LoVo (cell line): ENCODE measurements around the gene KCNMA1.

Source experiments
- DNase-seq: peaks from one replicate; pipeline ENCODE4 v3.0.0-alpha.2; 2016; ENCODE audit warnings: low spot score

Gene KCNMA1

DNA sequence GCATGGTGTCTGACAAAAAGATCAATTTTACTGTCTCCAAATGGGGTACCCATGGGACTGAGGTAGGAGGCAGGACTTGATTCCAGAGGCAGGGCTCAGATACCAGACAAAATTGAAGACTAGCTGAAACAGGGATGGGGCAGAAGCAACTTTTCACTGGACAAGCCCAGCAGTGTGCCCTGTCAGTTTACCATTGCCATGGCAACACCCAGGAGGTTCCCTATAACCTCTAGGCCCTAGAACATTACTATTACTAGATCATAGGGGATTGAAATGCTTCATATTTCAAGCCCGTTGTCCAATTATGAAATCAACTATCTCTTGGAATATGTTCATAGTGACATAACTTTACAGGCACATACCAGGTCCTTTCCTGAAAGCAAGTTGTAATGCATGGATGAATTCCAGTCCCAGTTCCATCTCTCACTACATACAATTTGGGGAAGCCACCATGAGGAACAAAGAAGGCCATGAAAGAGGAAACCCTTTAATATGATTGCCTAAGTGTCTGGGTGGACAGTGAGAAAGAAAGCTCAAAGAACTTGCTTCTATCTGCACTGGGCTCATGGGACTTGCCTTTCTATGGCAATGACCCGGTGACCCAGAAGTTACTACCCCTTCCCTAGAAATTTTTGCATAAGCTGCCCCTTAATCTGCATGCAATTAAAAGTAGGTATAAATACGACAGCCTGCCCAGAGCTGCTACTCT is 557.9 kb downstream of the KCNMA1 start:
- DNase-seq = no peak

DNA sequence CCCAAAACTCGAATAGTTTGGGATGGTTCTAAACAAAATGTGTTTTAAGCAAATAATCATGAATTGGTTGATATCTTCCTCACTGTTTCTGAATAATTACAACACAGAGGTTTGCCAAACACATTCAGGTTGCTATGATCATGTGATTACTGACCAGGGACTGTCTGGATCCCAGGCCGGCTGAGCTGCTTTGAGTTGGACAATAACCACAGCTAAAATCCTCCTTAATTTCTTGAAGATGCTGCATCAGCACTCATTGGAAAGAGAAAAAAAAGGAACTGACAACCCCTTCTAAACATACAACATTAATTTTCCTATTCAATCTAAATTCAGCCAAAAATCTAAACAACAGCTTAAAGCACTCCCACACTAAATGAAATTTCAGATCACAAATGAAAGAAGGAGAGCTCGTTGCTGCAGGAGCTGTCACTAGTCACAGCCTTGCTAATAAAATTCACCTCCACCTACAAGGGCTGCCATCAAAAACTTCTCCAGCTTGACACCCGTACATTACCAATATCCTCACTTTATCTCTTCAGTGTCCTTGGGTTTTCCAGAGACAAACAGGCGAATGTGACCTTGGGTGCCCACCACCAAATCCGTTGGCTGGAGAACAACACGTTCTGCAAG is 560.2 kb downstream of the KCNMA1 start:
- DNase-seq = no peak

DNA sequence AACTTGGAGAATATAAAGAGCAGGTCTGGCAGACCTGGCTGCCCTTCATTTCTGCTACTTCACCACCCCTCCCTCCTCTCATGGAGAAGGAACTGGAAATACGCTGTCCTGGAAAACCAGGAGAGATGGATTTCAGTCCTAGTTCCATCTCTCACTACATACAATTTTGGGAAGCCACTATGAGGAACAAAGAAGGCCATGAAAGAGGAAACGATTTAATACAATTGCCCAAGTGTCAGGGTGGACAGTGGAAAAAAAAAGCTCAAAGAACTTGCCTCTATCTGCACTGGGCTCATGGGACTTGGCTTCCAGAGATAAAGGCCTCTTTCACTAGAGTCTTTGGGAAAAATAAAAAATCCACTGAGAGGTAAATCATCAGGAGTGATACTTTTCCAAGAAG is 561.7 kb downstream of the KCNMA1 start:
- DNase-seq = no peak

DNA sequence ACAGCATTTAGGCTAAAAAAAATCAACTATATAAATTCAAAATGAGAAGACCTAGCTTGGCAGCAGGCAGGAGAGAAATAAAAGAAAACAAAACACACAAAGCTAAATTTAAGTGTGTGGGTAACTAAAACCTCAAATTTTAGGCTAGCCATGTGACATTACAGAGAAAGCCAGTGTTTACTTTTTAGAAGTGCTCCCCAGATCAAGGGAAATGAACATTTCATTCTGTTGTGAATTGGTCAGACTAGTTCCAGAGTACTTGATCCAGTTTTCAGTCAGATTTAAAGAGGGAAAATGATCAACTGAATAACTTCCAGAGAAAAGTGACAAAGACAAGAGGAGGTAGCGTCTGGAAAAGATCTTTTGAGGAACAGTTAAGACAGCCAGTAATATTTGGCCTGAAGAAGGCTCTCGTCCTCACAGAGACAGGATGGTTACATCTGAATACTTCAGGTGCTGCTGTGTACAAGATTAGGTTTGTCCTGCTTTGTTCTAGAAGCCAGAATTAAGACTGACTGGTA is 563.4 kb downstream of the KCNMA1 start:
- DNase-seq = no peak

DNA sequence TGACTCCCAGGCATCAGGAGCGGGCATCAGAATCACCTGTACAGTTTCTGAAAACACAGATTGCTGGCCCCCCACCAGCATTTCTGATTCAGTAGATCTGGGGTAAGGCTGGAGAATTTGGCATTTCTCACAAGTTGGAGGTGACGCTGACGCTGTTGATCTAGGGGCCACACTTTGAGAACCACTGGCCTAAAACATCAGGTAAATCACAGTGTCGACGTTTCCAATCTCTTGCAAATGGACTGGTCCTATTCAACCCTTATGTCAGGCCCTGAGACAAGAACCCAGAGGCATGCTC is 564.0 kb downstream of the KCNMA1 start:
- DNase-seq = no peak

DNA sequence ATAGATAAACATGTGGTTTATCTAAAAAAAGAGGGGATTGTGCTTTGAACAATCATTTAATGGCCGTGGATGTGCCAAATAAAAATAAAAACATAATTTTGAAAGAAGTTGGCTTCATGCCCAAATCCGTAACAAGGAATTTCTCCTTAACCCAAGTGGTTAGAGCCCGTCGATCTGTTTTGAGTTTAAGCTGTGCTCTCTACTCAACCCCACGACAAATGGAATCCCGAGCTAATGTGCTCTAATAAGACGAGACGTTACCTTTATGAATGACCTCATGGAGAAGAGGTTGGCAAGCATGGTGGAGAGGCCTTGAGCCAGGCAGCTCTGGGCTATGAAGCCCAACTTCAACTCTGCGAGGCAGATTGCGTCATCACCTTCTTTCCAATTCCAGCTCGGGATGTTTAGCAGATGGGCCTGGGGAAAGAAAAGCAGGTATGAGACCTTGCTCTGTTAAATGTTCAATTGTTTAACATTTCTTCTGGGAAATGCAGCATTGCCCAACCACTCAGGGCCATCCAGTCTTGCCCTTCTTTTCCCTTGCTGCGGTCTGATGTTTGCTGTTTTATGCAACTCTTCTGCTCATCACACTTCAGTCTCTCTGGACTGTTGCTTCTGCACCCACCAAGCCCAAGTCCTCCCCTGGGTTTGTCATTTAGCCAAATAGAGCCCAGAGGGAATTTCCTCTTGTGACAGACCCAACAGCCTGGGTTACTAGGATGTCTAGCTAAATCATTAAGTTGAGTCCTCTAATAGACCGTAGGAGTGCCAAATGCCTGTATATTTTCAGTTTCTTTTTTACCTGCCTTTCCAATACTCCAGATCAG is 564.6 kb downstream of the KCNMA1 start:
- DNase-seq = no peak

DNA sequence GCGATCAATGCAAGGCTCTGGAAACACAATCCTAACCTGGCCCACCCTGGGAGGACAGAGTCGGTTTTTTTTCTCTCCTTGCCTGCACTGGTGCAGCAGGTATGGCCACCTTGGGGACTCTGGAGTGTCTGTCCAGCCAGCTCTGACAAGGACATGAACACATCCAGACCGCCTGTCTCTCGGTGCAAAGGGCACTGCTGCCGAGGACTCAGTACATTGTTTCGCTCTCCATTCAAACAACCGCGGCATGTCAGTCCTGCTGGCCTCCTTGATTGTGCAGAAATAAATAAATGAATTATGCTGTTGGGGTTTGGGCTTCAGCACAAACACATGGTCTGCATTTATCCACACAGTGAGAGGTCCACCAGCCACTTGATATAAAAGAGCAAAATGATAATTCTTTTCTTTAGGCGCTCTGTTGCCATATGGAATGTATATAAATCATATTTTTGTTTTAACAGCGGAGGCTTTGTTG is 565.2 kb downstream of the KCNMA1 start:
- DNase-seq = no peak

DNA sequence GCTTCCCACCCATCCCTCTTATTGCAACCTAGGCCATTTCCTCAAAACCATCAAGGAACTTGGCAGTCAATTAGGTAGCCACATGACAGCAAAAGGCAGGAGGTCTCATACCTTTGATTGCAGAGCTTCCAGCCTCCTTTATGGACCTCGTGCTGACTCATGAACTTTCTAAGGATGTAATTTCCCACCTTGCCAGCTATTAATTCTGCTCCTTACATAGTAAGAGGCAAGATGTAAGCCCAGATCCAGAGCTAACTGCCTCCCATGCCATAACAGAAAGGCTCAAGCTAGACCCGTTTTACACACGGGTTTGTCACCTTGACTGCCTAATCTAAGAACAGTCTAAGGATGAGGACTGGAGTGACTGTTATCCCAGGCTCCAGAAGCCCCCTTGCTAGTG is 565.7 kb downstream of the KCNMA1 start:
- no peak for DNase-seq

DNA sequence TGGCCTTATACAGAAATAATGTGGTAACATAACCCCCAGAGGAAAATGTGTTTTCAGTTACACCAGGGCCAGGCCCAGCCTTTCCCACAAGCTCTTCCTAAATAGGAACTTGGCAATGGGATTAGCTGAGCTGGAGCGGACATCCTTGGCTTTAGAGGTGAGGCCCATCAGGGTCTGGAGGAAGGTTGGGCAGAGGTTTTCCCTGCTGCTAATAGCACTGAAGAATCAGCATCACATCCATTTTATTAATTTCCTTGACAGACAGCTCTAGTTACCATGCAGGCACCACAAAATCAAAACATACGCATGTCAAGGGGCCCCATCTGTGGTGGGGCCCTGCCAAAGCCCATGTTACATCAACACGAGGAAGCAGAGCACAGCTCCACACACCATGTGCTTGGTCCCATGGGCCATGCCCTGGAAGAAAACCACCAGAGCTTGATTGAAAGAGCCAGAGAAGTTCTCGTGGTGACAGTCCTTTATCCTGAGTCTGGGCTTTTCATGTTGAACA is 566.6 kb downstream of the KCNMA1 start:
- DNase-seq = no peak

DNA sequence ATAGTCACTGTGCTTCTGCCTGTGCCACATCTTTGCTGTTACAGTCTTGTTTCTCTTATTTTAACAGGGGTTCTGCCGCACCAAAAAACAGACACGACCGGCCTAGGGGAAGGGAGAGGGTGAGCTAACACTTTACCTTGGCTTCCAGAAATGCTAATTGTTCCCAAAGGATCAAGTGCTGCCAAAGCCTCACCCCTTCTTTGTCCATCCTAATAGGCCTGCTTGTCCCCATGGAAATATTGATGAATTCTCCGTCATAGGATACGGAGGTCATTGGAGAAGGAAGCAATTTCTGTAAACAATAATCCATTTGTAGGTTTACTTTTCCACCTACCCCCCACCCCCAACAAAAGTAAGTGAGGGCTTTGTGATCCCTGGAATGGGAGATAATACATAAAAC is 567.3 kb downstream of the KCNMA1 start:
- DNase-seq = no peak

DNA sequence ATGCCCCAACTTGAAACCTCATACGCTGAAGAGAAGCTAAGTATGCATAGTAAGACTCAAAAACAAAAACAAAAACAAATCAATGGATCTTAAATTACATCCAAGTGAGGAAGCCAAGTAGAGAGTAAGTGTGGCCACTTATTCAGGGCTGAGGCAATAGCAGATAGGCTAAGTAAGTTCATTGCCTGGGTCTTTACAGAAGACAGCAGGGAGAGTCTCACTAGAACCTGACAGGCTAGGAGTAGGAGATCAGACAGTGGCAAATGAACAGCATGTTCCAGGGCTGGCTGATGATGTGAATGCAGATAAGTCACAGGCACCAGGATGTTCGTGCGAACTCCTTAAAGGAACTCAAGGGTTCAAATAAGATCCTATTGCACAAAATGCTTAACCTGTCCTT is 568.6 kb downstream of the KCNMA1 start:
- DNase-seq = no peak

DNA sequence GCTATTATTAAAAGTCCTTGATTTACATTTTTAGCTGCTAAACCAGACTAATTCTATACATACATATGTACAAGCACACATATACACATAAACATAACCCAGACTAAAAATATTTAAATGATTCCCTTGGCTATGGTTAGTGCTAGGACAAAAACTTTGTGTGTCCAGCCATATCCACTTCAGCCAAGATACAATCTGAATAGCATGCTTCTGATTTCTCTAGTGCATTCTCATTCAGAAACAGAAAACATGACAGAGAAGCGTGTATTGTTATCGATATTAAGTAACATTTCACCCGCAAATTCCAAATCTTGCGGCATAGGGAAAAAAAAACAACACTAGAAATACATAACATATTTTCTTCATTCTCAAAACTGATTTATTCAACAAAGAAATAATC is 569.3 kb downstream of the KCNMA1 start:
- DNase-seq = no peak

DNA sequence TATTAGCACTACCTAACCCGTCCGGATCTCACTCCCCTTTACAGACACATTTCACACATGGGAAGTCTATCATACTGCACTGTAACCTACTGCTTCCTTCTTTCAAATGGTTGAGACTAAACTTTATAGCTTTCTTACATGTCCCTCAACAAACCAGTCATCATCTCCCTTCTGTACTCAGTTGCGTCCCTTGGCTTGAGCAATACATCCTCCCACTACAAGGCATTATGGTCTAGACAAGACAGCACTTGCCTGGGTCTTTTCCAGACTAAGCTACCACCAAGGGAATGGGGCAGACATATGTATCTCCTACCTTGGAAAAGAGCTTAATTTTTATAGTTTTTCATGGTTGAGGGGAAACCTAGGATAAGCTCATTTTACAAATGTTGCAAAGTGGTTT is 575.2 kb downstream of the KCNMA1 start:
- no peak for DNase-seq

DNA sequence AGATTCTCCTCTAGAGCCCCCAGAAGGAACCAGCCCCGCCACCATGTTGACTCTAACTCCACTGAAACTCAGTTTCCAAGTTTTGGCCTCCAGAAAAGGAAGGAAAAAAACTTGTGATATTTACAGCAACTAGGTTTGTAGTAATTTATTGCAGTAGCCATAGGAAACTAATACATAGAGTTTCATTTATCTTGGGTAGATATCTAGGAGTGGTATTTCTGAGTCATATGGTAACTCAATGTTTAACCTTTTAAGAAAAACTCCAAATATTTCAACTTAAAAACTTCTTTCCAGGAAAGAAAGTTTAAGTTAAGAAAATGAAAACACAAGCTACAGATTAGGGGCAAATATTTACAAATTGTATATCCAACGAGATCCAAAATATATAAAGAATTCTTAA is 576.7 kb downstream of the KCNMA1 start:
- DNase-seq = no peak

DNA sequence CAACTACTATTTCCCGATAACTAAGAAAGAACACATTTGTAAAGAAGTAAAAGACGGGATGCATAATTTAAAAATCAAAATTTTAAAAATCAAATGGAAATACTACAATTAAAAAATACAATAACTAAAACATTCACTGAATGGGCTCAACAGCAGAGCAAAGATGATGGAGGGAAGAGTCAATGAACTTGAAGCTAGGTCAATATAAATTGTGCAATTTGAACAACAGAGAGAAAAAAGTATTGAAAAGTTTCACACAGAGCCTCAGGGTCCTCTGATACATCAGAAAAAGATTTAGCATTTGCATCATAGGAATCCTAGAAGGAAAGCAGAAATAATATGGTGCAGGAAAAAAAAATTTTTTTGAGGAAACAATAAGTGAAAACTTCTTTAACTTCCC is 581.0 kb downstream of the KCNMA1 start:
- DNase-seq = no peak

DNA sequence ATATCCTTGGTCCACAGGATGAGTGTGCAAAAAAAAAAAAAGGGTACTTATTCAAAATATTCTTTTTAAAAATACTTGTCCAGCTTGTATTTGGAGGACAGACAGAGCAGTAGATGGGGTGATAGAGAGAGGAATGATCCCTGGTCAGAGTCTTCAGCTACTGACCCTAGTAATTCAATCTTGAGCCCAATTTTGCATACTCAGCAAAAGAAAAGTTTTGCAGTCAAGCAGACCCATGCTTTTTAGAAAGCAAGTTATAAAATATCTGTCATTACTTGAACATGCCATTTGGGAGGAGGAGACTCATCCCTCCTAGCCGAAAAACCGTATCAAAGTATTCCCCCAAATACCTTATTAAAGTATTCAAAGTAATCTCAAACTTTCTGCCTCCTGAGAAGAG is 585.0 kb downstream of the KCNMA1 start:
- no peak for DNase-seq

DNA sequence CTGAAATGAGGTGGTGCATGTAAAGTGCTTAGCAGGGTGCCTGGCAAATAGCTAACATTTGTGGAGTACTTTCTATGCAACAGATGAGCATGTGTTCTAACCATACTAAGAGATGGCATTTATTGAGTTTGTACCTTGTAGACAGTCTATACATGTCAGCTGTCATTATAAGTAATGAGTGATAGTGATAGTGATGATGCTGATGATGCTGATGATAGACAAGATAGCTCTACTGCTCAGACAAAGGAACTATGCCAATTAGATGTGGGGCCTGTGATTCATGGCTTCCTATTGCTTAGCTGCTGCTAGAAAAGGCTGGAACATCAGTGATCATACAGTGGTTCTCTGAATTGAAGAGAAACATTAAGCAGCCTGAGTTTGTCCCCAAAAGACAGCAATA is 585.8 kb downstream of the KCNMA1 start:
- no peak for DNase-seq

DNA sequence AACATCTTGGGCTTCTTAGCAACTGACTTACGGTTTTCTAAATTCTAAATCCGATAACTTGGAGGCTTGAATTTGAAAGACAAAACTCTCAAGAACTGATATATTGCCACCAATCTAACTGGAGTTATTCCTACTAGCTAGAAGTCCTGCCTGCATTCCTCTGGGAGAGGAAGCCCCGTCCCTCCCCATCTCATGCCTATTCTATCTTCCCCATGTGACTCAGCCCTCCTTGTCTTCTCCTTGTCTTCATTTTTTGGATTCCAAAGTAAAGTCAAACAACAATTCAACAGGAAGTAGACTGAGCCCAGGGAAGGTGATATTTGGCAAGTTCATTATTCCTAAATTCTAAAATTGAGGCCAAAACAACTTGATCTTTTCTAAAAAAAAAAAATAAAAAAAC is 587.7 kb downstream of the KCNMA1 start:
- no peak for DNase-seq

DNA sequence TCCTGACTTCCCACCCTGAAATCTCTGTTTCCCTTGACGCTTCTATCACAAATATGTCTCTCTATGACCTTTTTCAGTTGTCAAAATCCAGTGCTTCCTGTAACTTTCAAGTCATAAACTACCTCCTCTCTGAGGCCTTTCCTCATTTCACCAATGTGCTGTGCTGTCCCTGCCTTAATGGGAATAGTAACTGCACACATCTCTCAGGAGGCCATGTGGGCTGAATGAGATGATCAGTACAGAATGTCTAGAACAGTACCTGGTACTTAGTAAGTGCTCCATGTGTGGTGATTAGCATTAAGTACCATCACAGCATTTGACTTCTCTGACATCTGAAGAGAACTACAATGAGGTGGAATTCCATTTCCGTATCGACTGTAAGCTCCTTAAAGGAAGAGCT is 588.5 kb downstream of the KCNMA1 start:
- no peak for DNase-seq

DNA sequence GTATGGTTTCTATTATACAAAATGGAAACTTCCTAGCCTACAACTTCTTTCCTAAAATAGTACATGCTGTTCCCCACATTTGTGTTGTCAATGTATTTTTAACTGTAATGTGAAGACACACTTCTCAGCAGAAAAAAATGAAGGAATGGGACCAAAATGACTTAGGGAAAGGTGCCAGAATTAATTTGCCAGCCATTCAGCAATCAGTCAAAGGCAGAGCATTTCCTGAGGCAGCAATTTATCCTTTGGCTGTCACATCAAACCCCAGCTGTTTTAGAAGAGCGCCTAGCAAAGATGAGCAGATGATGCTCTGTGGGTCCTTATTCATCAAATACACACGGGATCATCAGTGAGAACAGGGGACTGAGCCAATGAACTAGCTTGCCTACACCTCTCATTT is 592.5 kb downstream of the KCNMA1 start:
- no peak for DNase-seq

DNA sequence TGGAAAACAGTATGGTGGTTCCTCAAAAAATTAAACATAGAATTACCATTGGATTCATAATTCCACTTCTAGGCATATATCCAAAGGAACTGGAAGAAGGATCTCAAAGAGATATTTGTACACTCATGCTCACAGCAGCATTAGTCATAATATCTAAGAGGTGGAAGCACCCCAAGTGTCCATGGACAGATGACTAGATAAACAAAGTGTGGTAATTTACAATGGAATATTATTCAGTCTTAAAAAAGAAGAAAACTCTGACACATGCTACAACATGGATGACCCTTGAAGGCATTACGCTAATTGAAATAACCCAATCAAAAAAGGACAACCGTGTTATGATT is 594.2 kb downstream of the KCNMA1 start:
- no peak for DNase-seq

DNA sequence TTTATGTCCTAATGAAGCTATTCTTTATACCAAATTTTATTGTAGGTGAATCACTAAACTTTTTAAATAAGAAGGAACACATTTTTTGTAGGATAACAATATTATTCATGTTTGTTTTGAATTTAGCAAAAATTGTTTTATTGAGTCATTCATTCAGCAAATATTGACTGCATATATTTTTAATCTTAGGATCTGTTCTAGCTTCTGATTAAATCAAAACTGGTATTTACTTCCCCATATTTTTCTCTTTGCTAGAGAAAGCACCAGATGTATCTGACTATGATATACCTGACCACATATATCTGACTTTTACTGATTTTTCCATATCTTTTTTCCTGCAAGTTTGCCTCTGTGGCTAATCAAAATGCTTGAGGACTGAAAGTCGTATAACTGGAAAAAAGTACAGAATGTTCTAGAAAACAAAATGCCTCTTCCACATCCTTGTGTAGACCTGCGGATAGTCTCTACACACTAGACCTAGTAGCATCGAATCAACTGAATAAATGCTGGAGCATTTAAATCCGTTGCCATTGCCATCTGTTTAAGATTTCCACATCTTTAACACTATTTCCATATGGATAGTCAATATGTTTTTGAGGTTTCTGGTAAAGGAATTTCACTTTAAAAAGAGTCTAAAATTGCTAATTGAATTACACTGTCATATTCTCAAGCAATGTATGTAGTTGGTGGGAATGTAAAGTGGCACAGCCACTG is 594.7 kb downstream of the KCNMA1 start:
- DNase-seq = no peak
